ENCODE measurements around the gene JOSD2.
"Not testable (repeated sequence)": the region's sequence is repeated elsewhere in the genome, so short reads cannot be mapped to it uniquely, and the experiment has no call there.

The JOSD2 gene

DNA sequence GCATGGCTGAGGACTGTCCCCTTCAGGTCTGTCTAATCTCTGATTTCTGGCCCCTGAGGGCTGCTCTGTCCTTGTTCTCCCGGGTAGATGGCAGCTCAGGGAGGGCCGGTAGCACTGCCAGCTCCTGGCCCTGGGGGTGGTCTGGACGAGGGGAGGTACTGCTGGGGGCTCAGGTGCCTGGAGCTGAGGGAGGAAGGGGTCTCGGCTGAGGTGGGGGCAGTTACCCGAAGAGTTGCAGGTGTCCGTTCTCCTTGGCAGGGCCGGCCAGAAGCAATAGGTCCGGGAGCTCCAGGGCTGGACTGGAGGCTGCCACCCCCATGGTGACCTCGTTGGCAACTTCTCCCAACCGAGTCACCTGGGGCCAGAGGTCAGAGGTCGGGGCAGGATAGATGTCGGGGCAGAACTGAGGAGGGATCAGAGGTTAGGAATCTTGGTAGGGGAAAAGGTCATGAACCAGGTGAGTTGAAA is 35.9 kb downstream of the JOSD2 start:
- no peak for DNase-seq

DNA sequence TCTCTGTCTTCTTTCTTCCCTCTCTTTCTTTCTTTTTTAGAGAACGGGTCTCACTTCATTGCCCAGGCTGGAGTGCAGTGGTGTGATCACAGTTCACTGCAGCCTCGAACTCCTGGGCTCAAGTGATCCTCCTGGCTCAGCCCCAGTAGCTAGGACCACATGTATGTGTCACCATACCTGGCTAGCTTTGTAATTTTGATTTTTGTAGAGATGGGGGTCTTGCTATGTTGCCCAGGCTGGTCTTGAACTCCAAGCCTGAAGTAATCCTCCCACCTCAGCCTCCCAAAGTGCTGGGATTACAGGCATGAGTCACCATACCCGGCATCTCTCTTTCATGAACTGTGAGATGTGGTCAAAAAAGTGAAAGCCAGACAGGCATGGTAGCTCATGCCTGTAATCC is 37.7 kb downstream of the JOSD2 start:
- DNase-seq = not testable (repeated sequence)

DNA sequence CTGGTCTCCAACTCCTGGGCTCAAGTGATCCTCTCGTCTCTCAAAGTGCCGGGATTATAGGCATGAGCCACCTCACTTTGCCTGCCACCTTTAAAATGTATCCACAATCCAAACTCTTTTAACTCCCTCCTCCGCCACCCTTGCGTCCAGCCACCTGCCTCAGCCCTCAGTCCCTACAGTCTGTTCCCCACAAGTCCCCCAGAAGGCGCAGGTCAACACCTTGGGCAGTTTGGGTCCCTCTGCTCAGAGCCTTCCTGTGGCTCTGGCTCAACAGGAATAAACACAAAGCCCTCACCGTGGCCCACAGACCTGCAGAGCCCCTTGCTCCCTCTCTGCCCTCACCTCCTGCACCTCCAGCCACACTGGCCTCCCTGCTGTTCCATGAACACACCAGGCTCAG is 42.2 kb downstream of the JOSD2 start:
- DNase-seq = no peak

DNA sequence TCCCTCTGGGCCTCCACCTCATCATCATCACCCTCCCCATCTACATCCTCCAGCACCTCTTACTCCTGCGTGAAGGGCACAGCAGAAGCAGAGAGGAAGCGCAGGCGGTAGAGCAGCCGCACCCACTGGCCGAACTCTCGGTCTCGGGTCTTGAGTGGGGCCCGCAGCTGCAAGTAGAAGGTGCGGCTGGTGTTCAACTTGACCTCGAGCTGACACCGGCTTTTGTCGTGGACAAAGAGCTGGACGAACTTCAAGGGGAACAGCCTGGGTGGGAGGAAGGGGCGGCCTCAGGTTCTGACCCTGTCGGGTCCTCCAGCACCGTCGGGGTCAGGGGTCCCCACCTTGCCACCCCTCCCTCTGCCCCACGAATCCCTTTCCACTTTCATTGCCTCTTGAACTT is 43.4 kb downstream of the JOSD2 start:
- no peak for DNase-seq

DNA sequence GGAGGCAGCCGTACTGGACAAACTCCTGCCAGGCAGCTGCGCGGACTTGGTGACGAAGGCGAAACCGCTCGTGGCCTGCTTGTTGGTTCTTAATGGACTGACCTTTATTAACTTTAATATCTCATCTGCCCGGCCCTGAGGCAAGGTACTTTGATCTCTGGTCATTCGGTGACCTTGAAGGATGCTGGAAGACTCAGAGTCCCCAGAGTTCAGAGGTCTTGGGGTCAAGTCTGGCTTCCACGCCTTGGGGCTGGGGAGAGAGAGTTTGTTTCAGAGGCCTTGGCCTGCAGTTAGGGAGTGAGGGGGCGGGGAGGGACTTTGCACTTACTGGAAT is 44.3 kb downstream of the JOSD2 start:
- DNase-seq = no peak

DNA sequence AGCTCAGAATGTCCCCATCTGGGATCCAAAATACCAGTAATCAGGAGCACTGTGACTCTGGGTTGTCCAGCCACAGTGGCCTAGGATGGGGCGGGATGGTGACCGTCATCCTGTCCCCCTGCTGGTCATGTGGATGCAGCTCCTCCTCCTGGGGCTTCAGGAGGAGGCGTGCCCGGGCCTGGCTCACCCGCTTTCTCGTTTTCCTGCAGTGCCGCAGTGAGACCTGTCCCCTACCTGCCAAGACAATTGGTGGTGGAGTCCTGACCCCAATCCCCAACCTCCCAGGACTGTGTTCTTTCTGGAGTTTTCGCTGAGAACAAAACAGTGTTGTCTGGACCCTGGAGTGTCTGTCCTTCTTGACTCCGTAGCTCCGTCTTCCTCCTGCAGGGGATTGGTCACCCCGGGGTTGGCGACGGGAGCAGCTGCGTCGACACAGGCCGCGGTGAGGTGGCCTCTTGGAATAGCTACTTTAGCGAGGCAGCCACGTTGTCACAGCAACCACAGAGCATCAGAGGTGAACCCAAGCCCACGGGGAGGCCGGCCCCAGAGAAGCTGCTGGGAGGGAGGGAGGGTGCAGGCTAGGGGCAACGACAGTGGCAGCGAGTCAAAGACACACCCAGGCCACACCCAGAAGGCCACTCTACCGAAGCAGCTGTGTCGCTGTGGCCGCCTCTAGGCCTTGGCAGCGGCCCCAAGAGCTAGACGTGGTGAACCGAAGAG is 44.8 kb downstream of the JOSD2 start:
- DNase-seq = peak; percentile 0

DNA sequence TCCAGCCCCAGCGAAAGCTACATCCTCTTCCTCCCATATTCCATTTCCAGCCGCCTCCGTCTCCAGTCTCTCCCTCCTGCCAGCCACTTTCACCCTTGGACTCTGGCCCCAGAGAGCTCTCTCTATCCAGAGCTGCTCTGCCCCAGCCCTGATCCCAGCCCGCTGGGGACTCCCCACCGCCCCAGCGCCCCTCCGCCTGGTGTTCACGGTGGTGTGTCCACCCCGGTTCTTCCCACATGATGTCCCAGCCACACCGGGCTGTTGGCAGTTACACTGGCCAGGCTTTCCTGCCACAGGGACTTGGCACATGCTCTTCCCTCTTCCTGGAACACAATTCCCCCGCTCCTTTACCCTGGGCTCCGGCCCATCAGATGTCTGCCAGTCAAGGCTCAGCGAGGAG is 46.0 kb downstream of the JOSD2 start:
- DNase-seq = no peak

DNA sequence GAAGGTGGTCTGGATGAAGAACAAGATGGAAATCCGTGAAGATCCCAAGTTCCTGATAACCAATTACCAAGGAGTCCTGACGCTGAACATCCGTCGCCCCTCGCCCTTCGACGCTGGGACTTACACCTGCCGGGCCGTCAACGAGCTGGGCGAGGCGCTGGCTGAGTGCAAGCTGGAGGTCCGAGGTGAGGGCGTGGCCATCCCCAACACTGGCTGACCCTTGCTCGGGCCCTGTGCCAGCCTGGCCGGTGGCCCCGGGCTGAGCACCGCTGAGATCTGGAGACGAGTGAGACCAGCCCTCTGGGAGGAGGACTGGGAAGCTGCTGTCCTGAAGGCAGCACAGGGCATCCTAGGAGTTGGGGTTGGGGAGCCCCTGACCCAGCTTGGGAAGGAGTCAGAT is 46.6 kb downstream of the JOSD2 start:
- no peak for DNase-seq

DNA sequence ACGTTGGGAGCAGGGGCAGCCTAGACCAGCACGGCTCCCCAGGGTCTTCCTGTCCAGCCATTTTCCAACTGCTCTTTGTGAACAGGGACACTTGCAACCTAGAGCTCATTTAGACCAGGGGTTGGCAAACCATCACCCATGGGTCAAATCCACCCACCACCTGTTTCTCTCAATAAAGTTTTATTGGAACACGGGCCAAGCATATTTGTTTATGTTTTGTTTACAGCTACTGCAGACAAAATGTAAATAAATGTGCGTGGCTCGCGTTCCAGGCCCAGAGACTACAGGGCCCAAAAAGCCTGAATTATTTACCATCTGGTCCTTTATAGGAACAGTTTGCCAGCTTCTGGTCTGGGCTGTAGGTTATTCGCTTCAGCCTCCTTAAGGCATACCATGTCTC is 48.0 kb downstream of the JOSD2 start:
- DNase-seq = no peak

DNA sequence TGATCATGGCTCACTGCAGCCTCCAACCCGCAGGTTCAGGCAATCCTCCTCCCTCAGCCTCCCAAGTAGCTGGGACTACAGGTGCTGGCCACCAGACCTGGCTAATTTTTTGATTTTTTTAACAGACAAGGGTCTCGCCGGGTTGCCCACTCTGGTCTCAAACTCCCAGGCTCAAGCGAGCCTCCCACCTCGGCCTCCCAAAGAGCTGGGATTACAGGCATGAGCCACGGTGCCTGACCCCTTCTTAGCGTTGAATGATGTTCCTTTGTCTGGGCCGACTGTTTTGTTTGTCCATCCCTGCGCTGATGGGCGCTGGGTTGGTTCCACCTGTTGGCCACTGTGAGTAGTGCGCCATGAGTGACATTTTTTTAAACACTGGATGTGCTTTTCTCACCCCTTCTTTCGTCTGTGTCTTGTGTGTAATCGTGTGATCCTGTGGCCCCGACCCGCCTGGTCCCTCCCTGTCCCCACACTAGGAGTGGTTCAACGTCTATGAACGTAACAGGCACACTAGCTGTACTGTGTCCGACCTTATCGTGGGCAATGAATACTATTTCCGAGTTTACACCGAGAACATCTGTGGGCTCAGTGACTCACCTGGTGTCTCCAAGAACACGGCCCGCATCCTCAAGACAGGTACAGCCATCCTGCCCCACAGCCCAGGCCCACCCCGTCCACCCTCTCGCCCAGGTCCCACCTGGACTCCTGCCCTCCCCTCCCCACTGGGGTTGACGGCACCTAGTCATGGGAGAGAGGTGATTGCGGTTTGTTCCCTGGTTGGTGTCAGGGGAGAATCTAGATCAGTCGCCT is 49.7 kb downstream of the JOSD2 start:
- DNase-seq = peak; percentile 62

DNA sequence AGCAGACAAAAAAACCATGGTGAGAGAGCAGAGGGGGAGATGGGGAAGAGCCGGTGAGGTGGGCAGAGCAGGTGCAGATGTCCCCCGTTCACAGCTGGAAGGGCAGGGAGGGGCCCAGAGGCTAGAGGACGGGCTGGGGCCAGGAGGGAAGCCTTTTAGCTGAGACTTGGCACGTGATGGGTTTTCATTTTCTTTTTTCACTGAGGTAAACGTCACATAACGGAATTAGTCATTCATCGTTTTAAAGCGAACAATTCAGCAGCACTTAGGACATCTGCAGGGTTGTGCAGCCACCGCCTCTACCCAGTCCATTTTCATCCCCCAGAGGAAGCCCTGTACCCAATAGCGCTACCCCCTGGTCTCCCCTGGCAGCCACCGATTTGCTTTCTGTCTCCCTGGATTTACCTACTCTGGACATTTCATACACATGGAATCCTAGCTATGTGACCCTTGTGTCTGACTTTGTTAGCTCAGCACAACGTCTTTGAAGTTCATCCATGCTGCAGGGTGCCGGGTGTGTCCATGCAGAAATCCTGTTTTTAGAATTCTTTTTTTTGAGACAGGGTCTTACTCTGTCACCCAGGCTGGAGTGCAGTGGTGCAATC is 50.7 kb downstream of the JOSD2 start:
- no peak for DNase-seq

DNA sequence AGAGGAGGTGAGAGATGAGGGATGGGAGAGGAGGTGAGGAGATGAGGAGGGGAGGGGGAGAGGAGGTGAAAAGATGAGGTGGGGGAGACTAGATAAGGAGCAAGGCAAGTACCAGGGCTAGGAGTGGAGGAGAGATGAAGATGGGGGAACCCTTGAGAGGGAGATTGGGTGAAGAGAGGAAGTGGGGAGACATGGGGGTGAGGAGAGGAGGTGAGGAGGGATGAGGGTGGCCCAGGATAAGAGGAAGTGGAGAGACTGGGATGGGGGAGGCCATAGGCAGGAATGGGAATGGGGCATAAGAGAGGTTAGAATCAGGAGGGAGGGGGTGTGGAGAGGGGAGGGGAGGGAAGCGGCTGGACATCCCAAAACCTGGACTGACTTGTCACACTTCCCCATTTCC is 51.4 kb downstream of the JOSD2 start:
- DNase-seq = no peak

DNA sequence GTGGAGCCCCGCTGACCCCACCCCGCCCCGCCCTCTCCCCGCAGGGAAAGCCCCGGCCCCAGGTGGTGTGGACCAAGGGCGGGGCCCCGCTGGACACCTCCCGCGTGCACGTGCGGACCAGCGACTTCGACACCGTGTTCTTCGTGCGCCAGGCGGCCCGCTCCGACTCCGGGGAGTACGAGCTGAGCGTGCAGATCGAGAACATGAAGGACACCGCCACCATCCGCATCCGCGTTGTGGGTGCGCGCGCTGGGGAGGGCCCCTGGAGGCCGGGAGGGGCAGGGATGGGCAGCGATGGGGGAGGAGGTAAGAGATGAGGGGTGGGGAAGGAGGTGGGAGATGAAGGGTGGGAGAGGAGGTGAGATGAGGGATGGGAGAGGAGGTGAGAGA is 51.9 kb downstream of the JOSD2 start:
- DNase-seq = no peak

DNA sequence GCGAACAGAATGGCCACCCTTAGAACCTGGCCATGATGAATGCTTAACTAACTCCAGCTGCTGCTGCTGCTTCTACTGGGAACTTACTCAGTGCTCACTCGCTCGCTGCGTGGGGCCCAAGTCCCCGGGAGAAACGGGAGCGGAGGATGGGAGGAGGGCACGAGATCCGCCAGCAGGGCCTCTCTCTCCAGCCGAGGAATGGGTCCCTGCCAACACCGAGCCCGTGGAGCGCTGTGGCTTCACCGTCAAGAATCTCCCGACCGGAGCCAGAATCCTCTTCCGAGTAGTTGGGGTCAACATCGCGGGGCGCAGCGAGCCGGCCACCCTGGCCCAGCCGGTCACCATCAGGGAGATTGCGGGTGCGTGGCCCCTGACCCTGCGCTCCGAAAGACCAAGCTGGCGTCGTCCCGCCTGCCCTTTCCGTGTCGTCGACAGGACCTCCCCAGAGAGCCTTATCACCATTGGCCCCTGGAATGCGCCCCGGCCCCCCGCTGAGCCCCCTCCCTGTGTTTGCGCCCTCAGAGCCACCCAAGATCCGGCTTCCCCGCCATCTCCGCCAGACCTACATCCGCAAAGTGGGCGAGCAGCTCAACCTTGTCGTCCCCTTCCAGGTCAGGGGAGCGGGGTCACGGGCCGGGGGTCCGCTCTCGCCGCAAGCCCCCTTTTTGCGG is 52.5 kb downstream of the JOSD2 start:
- no peak for DNase-seq

DNA sequence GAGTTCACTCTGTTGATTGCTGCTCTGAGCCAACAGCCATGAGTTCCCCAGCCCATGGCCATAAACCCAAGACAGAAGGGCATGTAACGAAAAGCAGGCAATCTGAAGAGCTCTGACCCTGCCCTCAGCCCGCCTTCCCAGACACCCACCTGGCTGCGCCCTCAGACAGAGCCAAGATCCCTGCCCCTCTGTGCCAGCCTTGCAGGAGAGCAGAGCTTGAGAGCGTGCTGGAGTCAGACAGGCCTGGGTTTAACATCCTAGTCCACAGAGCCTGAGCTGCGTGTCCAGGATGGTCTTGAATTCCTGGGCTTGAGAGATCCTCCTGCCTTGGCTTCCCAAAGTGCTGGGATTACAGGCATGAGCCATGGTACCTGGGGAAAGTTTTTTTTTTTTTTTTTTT is 53.7 kb downstream of the JOSD2 start:
- DNase-seq = no peak

All from NCI-H2227 treated with DMSO at 0.1 percent for 48 hours (cell line).